Heart left ventricle (tissue), 13 donors: ENCODE measurements around the gene PTPRE.

Source experiments
- POLR2A ChIP-seq, 2 donors: fragments of 450-650 bp; IDR thresholded peaks; one replicate each; pipeline ENCODE4 v1.6.1; 2017; ENCODE audit warnings: antibody characterized with exemption in 2 of 2, mild to moderate bottlenecking in 2 of 2, moderate library complexity in 2 of 2
- TF ChIP-seq, protein P1 (sequence below), 12 donors: fragments of 200-600 bp; sonication (generic) in 4 of 12; IDR thresholded peaks; one replicate each; pipeline versions ENCODE4 v1.5.0 to v1.8.0; 2018 to 2022; ENCODE audit warnings: antibody characterized with exemption in 12 of 12, mild to moderate bottlenecking in 5 of 12
- donor health status: ischemic (EF 13 %, LVEDD 7.1; RV severe dilation, severe dysfunction).
- donor health status: DM: no; HTN: yes; CAD: no.
- donor health status: DM: no; HTN: no; CAD: no.
- donor health status: ischemic (EF 25% LVEDD 6.9; RV normal size, moderate dysfunction).
- donor health status: ischemic (EF 25% LVEDD 5.7; RV mildly dilated, moderate dysfunction).
- donor health status: ischemic (EF 35%, LVEDD 5.7; RV mildly dilated, moderate dysfunction).
- donor health status: nonischemic (EF 11% LVEDD 7.7; RV severe dilation, severe dysfunction).
- donor health status: DM: yes; HTN: yes; CAD: no.
- donor health status: PGD.
- donor health status: ischemic (EF 29% LVEDD 5.4; RV normal size, mild dysfunction).
- donor health status: nonischemic (EF 23%, LVEDD 6.1; RV moderate dilation, normal function).

DNA sequence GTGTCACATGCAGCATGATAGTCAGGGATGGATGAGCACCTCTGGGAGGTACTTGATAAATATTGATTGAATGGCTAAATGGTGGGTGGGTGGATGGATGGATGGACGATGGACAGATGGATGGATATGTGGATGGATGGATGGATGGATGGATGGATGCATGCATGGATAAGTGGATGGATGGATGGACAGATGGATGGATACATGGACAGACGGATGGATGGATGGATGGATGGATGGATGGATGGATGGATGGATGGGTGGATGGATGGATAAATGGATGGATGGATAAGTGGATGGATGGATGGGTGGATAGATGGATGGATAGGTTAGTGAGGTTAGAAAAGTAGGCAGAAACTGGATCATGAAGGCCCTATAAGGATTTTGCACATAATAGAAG lies 37.4 kb downstream of the PTPRE start:
- TF ChIP-seq, protein P1, sequence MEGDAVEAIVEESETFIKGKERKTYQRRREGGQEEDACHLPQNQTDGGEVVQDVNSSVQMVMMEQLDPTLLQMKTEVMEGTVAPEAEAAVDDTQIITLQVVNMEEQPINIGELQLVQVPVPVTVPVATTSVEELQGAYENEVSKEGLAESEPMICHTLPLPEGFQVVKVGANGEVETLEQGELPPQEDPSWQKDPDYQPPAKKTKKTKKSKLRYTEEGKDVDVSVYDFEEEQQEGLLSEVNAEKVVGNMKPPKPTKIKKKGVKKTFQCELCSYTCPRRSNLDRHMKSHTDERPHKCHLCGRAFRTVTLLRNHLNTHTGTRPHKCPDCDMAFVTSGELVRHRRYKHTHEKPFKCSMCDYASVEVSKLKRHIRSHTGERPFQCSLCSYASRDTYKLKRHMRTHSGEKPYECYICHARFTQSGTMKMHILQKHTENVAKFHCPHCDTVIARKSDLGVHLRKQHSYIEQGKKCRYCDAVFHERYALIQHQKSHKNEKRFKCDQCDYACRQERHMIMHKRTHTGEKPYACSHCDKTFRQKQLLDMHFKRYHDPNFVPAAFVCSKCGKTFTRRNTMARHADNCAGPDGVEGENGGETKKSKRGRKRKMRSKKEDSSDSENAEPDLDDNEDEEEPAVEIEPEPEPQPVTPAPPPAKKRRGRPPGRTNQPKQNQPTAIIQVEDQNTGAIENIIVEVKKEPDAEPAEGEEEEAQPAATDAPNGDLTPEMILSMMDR (IDR thresholded peaks at IDR 0.05): no peak
- TF ChIP-seq POLR2A (IDR thresholded peaks at IDR 0.05): no peak
